WTC11 (cell line): ENCODE data around the gene SULT2B1.

Experiments
- CREM ChIP-seq: sonication (generic); formaldehyde crosslinking; IDR thresholded peaks from 2 replicates; pipeline ENCODE4 v1.8.1; 2022; ENCODE audit warnings: mild to moderate bottlenecking, missing genetic modification reagents, moderate library complexity
- E2F4 ChIP-seq: sonication (generic); formaldehyde crosslinking; IDR thresholded peaks from 2 replicates; pipeline ENCODE4 v1.8.1; 2022; ENCODE audit warnings: low read depth, mild to moderate bottlenecking, moderate library complexity, missing genetic modification reagents, borderline replicate concordance
- JUN ChIP-seq: sonication (generic); formaldehyde crosslinking; IDR thresholded peaks from 2 replicates; pipeline ENCODE4 v1.8.0; 2023; ENCODE audit warnings: mild to moderate bottlenecking, missing genetic modification reagents
- PREB ChIP-seq: sonication (generic); formaldehyde crosslinking; IDR thresholded peaks from 2 replicates; pipeline ENCODE4 v1.8.1; 2022; ENCODE audit warnings: mild to moderate bottlenecking, missing genetic modification reagents, moderate library complexity, borderline replicate concordance
- RELA ChIP-seq: sonication (generic); formaldehyde crosslinking; IDR thresholded peaks from 2 replicates; pipeline ENCODE4 v1.8.1; 2022; ENCODE audit warnings: missing genetic modification reagents, mild to moderate bottlenecking, borderline replicate concordance
- TEAD4 ChIP-seq: sonication (generic); formaldehyde crosslinking; IDR thresholded peaks from 2 replicates; pipeline ENCODE4 v1.8.0; 2022; ENCODE audit warnings: mild to moderate bottlenecking, missing genetic modification reagents
- USF2 ChIP-seq: sonication (generic); formaldehyde crosslinking; IDR thresholded peaks from 2 replicates; pipeline ENCODE4 v1.8.1; 2023; ENCODE audit warnings: mild to moderate bottlenecking, missing genetic modification reagents, moderate library complexity
- ZNF671 ChIP-seq: fragments of 250-450 bp; sonication (Bioruptor Pico); IDR thresholded peaks from 2 replicates; pipeline ENCODE4 v1.8.0; 2021; ENCODE audit warnings: mild to moderate bottlenecking
- TF ChIP-seq, protein P1 (sequence below): fragments of 200-600 bp; IDR thresholded peaks from 2 replicates; pipeline ENCODE4 v1.8.0; 2022; ENCODE audit warnings: antibody characterized with exemption
- TF ChIP-seq, protein P2 (sequence below): fragments of 250-450 bp; sonication (Bioruptor Pico); IDR thresholded peaks from 2 replicates; pipeline ENCODE4 v2.1.2; 2022; ENCODE audit warnings: mild to moderate bottlenecking, moderate library complexity
- TF ChIP-seq, protein P3 (sequence below): sonication (generic); formaldehyde crosslinking; IDR thresholded peaks from 2 replicates; pipeline ENCODE4 v1.8.0; 2022; ENCODE audit warnings: mild to moderate bottlenecking, missing genetic modification reagents
- TF ChIP-seq, protein P4 (sequence below): sonication (generic); formaldehyde crosslinking; IDR thresholded peaks from 2 replicates; pipeline ENCODE4 v1.8.0; 2022; ENCODE audit warnings: mild to moderate bottlenecking, missing genetic modification reagents

GRCh38 chr19:48541813-48542212 is 10.2 kb upstream of the SULT2B1 start:
- no peak for TF ChIP-seq E2F4
- TF ChIP-seq, protein P1, sequence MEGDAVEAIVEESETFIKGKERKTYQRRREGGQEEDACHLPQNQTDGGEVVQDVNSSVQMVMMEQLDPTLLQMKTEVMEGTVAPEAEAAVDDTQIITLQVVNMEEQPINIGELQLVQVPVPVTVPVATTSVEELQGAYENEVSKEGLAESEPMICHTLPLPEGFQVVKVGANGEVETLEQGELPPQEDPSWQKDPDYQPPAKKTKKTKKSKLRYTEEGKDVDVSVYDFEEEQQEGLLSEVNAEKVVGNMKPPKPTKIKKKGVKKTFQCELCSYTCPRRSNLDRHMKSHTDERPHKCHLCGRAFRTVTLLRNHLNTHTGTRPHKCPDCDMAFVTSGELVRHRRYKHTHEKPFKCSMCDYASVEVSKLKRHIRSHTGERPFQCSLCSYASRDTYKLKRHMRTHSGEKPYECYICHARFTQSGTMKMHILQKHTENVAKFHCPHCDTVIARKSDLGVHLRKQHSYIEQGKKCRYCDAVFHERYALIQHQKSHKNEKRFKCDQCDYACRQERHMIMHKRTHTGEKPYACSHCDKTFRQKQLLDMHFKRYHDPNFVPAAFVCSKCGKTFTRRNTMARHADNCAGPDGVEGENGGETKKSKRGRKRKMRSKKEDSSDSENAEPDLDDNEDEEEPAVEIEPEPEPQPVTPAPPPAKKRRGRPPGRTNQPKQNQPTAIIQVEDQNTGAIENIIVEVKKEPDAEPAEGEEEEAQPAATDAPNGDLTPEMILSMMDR: no peak
- no peak for TF ChIP-seq JUN
- TF ChIP-seq ZNF671 (CRISPR knock-in tag): no peak
- no peak for TF ChIP-seq USF2 (CRISPR knock-in tag)
- TF ChIP-seq, protein P2, sequence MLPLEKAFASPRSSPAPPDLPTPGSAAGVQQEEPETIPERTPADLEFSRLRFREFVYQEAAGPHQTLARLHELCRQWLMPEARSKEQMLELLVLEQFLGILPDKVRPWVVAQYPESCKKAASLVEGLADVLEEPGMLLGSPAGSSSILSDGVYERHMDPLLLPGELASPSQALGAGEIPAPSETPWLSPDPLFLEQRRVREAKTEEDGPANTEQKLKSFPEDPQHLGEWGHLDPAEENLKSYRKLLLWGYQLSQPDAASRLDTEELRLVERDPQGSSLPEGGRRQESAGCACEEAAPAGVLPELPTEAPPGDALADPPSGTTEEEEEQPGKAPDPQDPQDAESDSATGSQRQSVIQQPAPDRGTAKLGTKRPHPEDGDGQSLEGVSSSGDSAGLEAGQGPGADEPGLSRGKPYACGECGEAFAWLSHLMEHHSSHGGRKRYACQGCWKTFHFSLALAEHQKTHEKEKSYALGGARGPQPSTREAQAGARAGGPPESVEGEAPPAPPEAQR (CRISPR knock-in tag): no peak
- TF ChIP-seq RELA (CRISPR knock-in tag): no peak
- TF ChIP-seq, protein P3, sequence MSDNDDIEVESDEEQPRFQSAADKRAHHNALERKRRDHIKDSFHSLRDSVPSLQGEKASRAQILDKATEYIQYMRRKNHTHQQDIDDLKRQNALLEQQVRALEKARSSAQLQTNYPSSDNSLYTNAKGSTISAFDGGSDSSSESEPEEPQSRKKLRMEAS (CRISPR knock-in tag): no peak
- TF ChIP-seq PREB: no peak
- no peak for TF ChIP-seq TEAD4 (CRISPR knock-in tag)
- TF ChIP-seq, protein P4, sequence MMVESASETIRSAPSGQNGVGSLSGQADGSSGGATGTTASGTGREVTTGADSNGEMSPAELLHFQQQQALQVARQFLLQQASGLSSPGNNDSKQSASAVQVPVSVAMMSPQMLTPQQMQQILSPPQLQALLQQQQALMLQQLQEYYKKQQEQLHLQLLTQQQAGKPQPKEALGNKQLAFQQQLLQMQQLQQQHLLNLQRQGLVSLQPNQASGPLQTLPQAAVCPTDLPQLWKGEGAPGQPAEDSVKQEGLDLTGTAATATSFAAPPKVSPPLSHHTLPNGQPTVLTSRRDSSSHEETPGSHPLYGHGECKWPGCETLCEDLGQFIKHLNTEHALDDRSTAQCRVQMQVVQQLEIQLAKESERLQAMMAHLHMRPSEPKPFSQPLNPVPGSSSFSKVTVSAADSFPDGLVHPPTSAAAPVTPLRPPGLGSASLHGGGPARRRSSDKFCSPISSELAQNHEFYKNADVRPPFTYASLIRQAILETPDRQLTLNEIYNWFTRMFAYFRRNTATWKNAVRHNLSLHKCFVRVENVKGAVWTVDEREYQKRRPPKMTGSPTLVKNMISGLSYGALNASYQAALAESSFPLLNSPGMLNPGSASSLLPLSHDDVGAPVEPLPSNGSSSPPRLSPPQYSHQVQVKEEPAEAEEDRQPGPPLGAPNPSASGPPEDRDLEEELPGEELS (CRISPR knock-in tag): no peak
- no peak for TF ChIP-seq CREM (CRISPR knock-in tag)
